GM04504 (cell line): ENCODE results near the gene TMTC2.
"Not testable (repeated sequence)": the region's sequence is repeated elsewhere in the genome, so short reads cannot be mapped to it uniquely, and the experiment has no call there.

Source experiments
- DNase-seq: peaks from one replicate; pipeline ENCODE4 v3.0.0-alpha.2; 2012; ENCODE audit warnings: low read depth

TMTC2 gene

GRCh38 chr12:82793751-82794281, 107.1 kb downstream of the TMTC2 start:
- DNase-seq = no peak

DNA sequence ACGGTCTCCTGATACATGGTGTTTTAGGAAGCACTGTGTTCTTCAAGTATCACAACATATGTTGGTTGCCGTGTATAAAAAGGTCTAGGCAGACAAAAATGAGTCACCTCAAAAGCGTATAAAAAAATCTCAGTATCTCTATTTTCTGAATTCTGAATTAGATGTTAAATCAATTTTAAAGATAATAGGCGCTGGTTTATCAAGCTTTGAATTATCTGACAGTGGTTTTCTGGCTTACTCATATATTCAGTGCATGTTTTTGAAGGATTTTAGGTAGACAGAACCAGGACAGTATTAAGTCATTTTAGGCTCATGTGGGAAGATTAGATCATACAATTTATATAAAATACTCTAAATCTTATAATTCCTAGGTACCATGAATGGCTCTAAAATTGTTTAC, 110.8 kb downstream of the TMTC2 start:
- DNase-seq = no peak

- DNase-seq = no peak
Observed at GRCh38 chr12:82800185-82800584, 113.5 kb downstream of the TMTC2 start.

DNA sequence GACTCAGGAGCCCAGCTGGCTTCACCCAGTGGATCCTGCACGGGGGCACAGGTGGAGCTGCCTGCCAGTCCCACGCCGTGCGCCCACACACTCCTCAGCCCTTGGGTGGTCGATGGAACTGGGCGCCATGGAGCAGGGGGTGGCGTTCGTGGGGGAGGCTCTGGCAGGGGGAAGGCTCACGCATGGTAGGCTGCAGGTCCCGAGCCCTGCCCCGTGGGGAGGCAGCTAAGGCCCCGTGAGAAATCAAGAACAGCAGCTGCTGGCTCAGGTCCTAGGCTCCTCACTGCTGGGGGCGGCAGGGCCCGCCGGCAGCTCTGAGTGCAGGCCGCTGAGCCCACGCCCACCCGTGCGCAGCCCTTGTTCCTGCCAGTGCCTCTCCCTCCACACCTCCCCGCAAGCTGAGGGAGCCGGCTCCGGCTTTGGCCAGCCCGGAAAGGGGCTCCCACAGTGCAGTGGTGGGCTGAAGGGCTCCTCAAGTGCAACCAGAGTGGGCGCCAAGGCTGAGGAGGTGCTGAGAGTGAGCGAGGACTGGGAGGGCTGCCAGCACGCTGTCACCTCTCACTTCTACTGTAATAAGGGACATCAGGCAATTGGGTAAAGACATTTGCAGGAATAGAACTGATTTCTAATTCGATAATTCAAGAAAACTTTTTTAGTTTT, 115.4 kb downstream of the TMTC2 start:
- no peak for DNase-seq

DNA sequence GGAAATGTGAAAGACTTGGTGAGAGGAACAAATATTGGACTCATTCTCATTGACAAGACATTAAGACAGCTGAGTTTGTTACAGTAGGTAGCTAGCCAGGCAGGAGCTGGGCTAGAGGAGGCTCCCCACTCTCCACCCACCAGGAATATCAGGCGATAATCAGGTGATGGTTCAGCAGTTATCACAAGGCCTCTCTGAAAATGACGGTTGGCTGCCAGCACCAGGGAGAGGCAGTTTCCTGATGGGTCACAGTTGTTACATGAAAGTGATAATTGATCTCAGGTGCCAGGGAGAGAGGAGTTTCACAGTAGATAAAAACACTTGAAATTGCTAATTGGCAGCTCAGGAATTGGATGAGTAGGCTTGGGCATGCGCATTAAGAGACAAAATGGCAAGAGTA, 116.5 kb downstream of the TMTC2 start:
- no peak for DNase-seq

- DNase-seq = no peak
Observed at GRCh38 chr12:82804601-82805000, 117.9 kb downstream of the TMTC2 start.

- not testable (repeated sequence) for DNase-seq
Observed at GRCh38 chr12:82805004-82805403, 118.3 kb downstream of the TMTC2 start.

- peak; percentile 14 for DNase-seq
Observed at GRCh38 chr12:82805812-82806497, 119.2 kb downstream of the TMTC2 start.

- DNase-seq = no peak
Observed at GRCh38 chr12:82807132-82807737, 120.5 kb downstream of the TMTC2 start.

GRCh38 chr12:82810568-82810967, 123.9 kb downstream of the TMTC2 start:
- no peak for DNase-seq

- DNase-seq = no peak
Observed at GRCh38 chr12:82817368-82817767, 130.7 kb downstream of the TMTC2 start.

DNA sequence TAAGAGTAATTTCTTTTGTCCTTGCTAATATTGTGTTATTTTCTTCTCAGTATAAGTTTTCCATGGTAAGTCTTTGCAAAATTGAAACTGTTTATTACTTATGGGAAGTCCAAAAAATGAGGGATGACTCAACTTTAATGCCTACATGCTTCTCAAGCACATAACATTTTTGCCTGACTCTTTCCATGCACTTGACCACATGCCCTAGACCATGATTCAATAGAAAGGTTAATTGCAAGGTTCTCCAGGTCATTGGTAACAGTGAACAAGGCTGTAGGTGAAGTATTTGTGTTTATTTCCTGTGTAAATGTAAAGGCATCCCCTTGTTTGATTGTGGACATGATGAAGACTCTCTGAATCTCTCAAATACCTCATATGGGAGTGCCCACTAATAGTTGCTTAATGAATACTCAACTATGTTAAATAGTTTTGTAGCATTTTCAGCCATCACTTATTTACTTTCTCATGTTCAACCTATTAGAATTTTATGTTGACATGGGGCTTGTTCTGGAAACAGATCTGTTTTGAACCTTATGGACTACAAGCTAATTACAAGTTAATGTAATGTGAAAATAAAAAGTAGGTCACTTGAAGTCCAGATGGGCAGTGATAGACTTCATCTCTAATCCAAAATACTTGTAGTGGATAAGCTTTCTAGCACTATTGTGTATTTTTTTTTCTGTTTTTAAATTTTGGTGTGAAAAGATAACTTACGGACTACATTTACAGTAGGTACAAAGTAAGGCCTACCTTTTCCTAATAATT, 131.7 kb downstream of the TMTC2 start:
- no peak for DNase-seq

GRCh38 chr12:82826505-82826904, 139.8 kb downstream of the TMTC2 start:
- DNase-seq = no peak

- no peak for DNase-seq
Observed at GRCh38 chr12:82832096-82832495, 145.4 kb downstream of the TMTC2 start.

DNA sequence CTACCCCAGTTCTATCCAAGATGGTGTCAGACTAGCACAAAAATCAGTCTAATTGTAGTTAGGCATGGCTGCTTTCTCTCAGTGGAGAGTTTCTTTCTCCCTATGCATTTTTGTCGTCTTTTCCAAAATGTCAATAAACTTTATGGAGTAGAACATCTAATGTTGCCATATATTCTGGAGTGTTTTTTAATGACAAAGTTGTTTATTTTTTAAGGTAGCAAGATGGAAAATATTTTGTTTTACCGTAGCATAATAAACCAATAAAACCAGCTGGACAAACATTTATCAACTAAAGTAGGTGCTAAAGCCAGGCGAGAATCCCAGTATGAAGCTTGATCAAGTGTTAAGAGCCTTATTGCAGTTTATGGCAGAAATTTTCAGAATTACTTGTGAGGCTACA, 146.3 kb downstream of the TMTC2 start:
- DNase-seq = no peak

DNA sequence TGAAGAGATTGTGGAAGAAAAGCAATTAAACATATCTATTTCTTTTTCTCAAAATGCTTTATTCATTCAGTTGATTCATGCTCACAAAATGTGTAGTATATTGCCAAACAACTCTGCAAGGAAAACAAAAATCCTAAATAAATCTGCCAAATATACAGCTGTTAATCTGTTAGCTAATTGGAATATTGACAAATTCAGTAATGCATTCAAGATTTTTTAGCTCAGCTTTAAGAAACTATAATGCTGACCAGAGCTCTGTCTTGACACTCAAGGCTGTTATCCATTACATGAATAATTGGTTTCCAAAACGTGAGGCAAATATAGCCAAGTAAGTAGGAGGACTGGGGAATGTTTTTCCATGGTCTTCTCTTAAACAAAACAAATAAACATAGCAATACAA, 146.8 kb downstream of the TMTC2 start:
- peak; percentile 38 for DNase-seq

GRCh38 chr12:82835217-82835616, 148.5 kb downstream of the TMTC2 start:
- peak; percentile 31 for DNase-seq

GRCh38 chr12:82838131-82838551, 151.4 kb downstream of the TMTC2 start:
- no peak for DNase-seq

GRCh38 chr12:82838827-82839226, 152.1 kb downstream of the TMTC2 start:
- no peak for DNase-seq

GRCh38 chr12:82839796-82840195, 153.1 kb downstream of the TMTC2 start:
- no peak for DNase-seq

DNA sequence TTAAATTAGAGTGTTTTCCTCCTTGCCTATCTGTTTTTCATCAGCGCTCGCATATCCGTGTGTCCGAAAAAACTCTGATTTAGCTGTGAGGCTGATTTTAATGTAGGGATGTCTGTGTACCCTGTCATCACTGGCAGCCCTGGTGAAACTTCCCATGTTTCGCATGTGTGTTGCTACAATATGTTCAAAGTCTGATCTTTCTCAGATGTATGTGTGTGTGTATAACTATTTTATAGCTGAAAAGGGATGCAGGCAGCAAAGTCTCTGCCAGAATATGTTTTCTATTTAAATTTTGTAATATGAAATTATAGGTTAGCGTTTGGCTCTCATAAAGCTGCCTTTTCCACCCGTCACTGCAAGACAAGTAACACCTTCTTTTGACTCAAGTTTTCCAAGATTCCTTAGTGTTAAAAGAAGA, 154.8 kb downstream of the TMTC2 start:
- DNase-seq = no peak

- DNase-seq = no peak
Observed at GRCh38 chr12:82842480-82842879, 155.8 kb downstream of the TMTC2 start.
